SH-SY5Y (cell line): Measurements from ENCODE around the gene FBLN2.

ENCODE experiments used
- GATA2 ChIP-seq: IDR thresholded peaks from 2 replicates; pipeline ENCODE4 v1.6.1; 2011; ENCODE audit warnings: mild to moderate bottlenecking, low read depth, low read length
- GATA3 ChIP-seq: IDR thresholded peaks from 2 replicates; pipeline ENCODE4 v1.6.1; 2011; ENCODE audit warnings: low read depth, mild to moderate bottlenecking, low read length, moderate library complexity

- TF ChIP-seq GATA2 = no peak
- no peak for TF ChIP-seq GATA3
Observed at GRCh38 chr3:13519006-13519791, 29.7 kb upstream of the FBLN2 start.
